ENCODE measurements around the gene SLC66A1.

SLC66A1 gene

GRCh38 chr1:19306941-19307340 is 5.2 kb upstream of the SLC66A1 start:
- no peak for DNase-seq

GRCh38 chr1:19307794-19308508 is 4.2 kb upstream of the SLC66A1 start:
- DNase-seq, result no peak

GRCh38 chr1:19308509-19308907 is 3.6 kb upstream of the SLC66A1 start:
- DNase-seq, result no peak

GRCh38 chr1:19309123-19309813 is 2.9 kb upstream of the SLC66A1 start:
- no peak for DNase-seq

GRCh38 chr1:19310061-19310460 is 2.1 kb upstream of the SLC66A1 start:
- no peak for DNase-seq

GRCh38 chr1:19310720-19311502 is 1.2 kb upstream of the SLC66A1 start:
- DNase-seq, result no peak

- peak; percentile 15 for DNase-seq
These were observed 609 bp upstream of the SLC66A1 start for GRCh38 chr1:19311503-19311930.

GRCh38 chr1:19312782-19313635 is 883 bp downstream of the SLC66A1 start:
- no peak for DNase-seq

- DNase-seq, result no peak
These were observed 1.5 kb downstream of the SLC66A1 start for GRCh38 chr1:19313636-19313959.

GRCh38 chr1:19313961-19314882 is 2.1 kb downstream of the SLC66A1 start:
- DNase-seq, result no peak

- no peak for DNase-seq
These were observed 3.5 kb downstream of the SLC66A1 start for GRCh38 chr1:19315378-19316198.

GRCh38 chr1:19317126-19317910 is 5.2 kb downstream of the SLC66A1 start:
- DNase-seq, result no peak

- no peak for DNase-seq
These were observed 7.1 kb downstream of the SLC66A1 start for GRCh38 chr1:19319196-19319595.

GRCh38 chr1:19321071-19321470 is 8.9 kb downstream of the SLC66A1 start:
- no peak for DNase-seq

GRCh38 chr1:19322481-19322880 is 10.4 kb downstream of the SLC66A1 start:
- no peak for DNase-seq

GRCh38 chr1:19323987-19324664 is 12.0 kb downstream of the SLC66A1 start:
- no peak for DNase-seq

- DNase-seq, result no peak
These were observed 12.5 kb downstream of the SLC66A1 start for GRCh38 chr1:19324665-19324990.

GRCh38 chr1:19325368-19325957 is 13.3 kb downstream of the SLC66A1 start:
- no peak for DNase-seq

Data from stimulated activated CD4-positive, alpha-beta T cell treated with anti-CD3 and anti-CD28 coated beads, Interleukin-4, amount 100 ng/mL, for 1 hour (primary cell).